OCI-LY1 (cell line): ENCODE results near the gene NOX5.

ENCODE experiments used
- H2AFZ ChIP-seq: fragments of 200-600 bp; sonication (generic), shearing (Covaris generic); 2 replicates; pipeline ENCODE4 v1.6.0; 2014; ENCODE audit warnings: antibody characterized with exemption, mild to moderate bottlenecking, low read length
- H3F3A ChIP-seq: fragments of 200-600 bp; sonication (generic), shearing (Covaris generic); 2 replicates; pipeline ENCODE4 v1.6.0; 2014; ENCODE audit warnings: mild to moderate bottlenecking, antibody characterized with exemption, low read length, moderate library complexity; ENCODE audit not compliant: insufficient read depth
- H3K27ac ChIP-seq: fragments of 200-600 bp; sonication (generic); 2 replicates; pipeline ENCODE4 v1.5.1; 2014; ENCODE audit warnings: low read length, mixed run types, mild to moderate bottlenecking, low read depth; ENCODE audit not compliant: poor library complexity, severe bottlenecking
- H3K27me3 ChIP-seq: fragments of 200-600 bp; sonication (generic); 2 replicates; pipeline ENCODE4 v1.6.0; 2014; ENCODE audit warnings: antibody characterized with exemption, mild to moderate bottlenecking, low read length, moderate library complexity; ENCODE audit not compliant: insufficient read depth
- H3K36me3 ChIP-seq: fragments of 200-600 bp; sonication (generic); 2 replicates; pipeline ENCODE4 v1.6.1; 2014; ENCODE audit warnings: mild to moderate bottlenecking, antibody characterized with exemption, low read length, moderate library complexity, mixed read lengths; ENCODE audit not compliant: insufficient read depth
- H3K4me1 ChIP-seq: fragments of 200-600 bp; sonication (generic); 2 replicates; pipeline ENCODE4 v1.5.1; 2014; ENCODE audit warnings: mild to moderate bottlenecking, low read length, moderate library complexity; ENCODE audit not compliant: insufficient read depth, severe bottlenecking
- H3K4me2 ChIP-seq: fragments of 200-600 bp; sonication (generic), shearing (Covaris generic); 2 replicates; pipeline ENCODE4 v1.6.1; 2014; ENCODE audit warnings: low read length
- H3K4me3 ChIP-seq: fragments of 200-600 bp; sonication (generic); 2 replicates; pipeline ENCODE4 v1.5.1; 2014; ENCODE audit warnings: low read length, low read depth, mild to moderate bottlenecking, mixed read lengths; ENCODE audit not compliant: poor library complexity, severe bottlenecking
- H3K79me2 ChIP-seq: fragments of 200-600 bp; shearing (Covaris generic); 2 replicates; pipeline ENCODE4 v1.6.1; 2016; ENCODE audit warnings: mixed run types, low read length, mixed read lengths; ENCODE audit not compliant: insufficient read depth
- H3K9ac ChIP-seq: fragments of 200-600 bp; sonication (generic), shearing (Covaris generic); 2 replicates; pipeline ENCODE4 v1.6.1; 2014; ENCODE audit warnings: mild to moderate bottlenecking, low read length, mixed read lengths
- H3K9me2 ChIP-seq: fragments of 200-600 bp; sonication (generic), shearing (Covaris generic); 2 replicates; pipeline ENCODE4 v1.6.1; 2014; ENCODE audit warnings: low read depth, mild to moderate bottlenecking, low read length, mixed read lengths
- H3K9me3 ChIP-seq: fragments of 200-600 bp; shearing (Covaris generic); 2 replicates; pipeline ENCODE4 v1.6.1; 2014; ENCODE audit warnings: low read length, mixed read lengths
- H4K20me1 ChIP-seq: fragments of 200-600 bp; sonication (generic), shearing (Covaris generic); 2 replicates; pipeline ENCODE4 v1.6.0; 2016; ENCODE audit warnings: mild to moderate bottlenecking, low read length; ENCODE audit not compliant: insufficient read depth
- CTCF ChIP-seq: fragments of 200-600 bp; sonication (generic), shearing (Covaris generic); IDR thresholded peaks from 2 replicates; pipeline ENCODE4 v1.5.1; 2017; ENCODE audit warnings: mild to moderate bottlenecking, antibody characterized with exemption, low read length, moderate library complexity, mixed read lengths
- EZH2 ChIP-seq: fragments of 200-600 bp; sonication (generic), shearing (Covaris generic); IDR thresholded peaks from 2 replicates; pipeline ENCODE4 v1.8.0; 2017; ENCODE audit warnings: borderline replicate concordance, mixed run types, mild to moderate bottlenecking, antibody characterized with exemption, low read length, moderate library complexity, mixed read lengths

The NOX5 gene

GRCh38 chr15:68984586-68984985 is 29.9 kb upstream of the NOX5 start:
- no peak overlapping the region for H3K4me3 ChIP-seq
- H3K4me1 ChIP-seq, result no peaks in the 10 kb centered on the region
- no peaks in the 10 kb centered on the region for H3K9me2 ChIP-seq
- H3K9me3 ChIP-seq, result no peaks in the 10 kb centered on the region
- H3F3A ChIP-seq, result no peaks in the 10 kb centered on the region
- no peak overlapping the region for H3K4me2 ChIP-seq
- H2AFZ ChIP-seq, result no peak overlapping the region
- TF ChIP-seq CTCF, result no peak
- TF ChIP-seq EZH2, result no peak
- H4K20me1 ChIP-seq, result no peaks in the 10 kb centered on the region
- H3K9ac ChIP-seq, result no peak overlapping the region
- no peak overlapping the region for H3K27ac ChIP-seq
- peaks cover 4% of the 10 kb centered on the region; the same call in 1 of the 2 replicates for H3K27me3 ChIP-seq
- no peaks in the 10 kb centered on the region for H3K36me3 ChIP-seq
- H3K79me2 ChIP-seq, result no peaks in the 10 kb centered on the region

GRCh38 chr15:68985361-68985891 is 29.1 kb upstream of the NOX5 start:
- no peak overlapping the region for H3K4me2 ChIP-seq
- no peak overlapping the region for H3K4me3 ChIP-seq
- H3F3A ChIP-seq, result no peaks in the 10 kb centered on the region
- TF ChIP-seq EZH2 (no peak), CTCF (no peak)
- H3K36me3 ChIP-seq, result no peaks in the 10 kb centered on the region
- H2AFZ ChIP-seq, result no peak overlapping the region
- H4K20me1 ChIP-seq, result no peaks in the 10 kb centered on the region
- H3K9me3 ChIP-seq, result no peaks in the 10 kb centered on the region
- no peaks in the 10 kb centered on the region for H3K79me2 ChIP-seq
- no peak overlapping the region for H3K27ac ChIP-seq
- H3K9me2 ChIP-seq, result no peaks in the 10 kb centered on the region
- H3K9ac ChIP-seq, result no peak overlapping the region
- H3K27me3 ChIP-seq, result peaks cover 4% of the 10 kb centered on the region; the same call in 1 of the 2 replicates
- no peaks in the 10 kb centered on the region for H3K4me1 ChIP-seq

- peaks cover 4% of the 10 kb centered on the region; the same call in 1 of the 2 replicates for H3K27me3 ChIP-seq
- H3F3A ChIP-seq, result no peaks in the 10 kb centered on the region
- no peaks in the 10 kb centered on the region for H3K4me1 ChIP-seq
- H3K9me3 ChIP-seq, result no peaks in the 10 kb centered on the region
- no peak overlapping the region for H3K27ac ChIP-seq
- H3K79me2 ChIP-seq, result no peaks in the 10 kb centered on the region
- no peaks in the 10 kb centered on the region for H3K9me2 ChIP-seq
- H3K9ac ChIP-seq, result no peak overlapping the region
- H3K4me2 ChIP-seq, result no peak overlapping the region
- H3K36me3 ChIP-seq, result no peaks in the 10 kb centered on the region
- no peak overlapping the region for H3K4me3 ChIP-seq
- no peak for TF ChIP-seq EZH2
- TF ChIP-seq CTCF, result no peak
- no peak overlapping the region for H2AFZ ChIP-seq
- H4K20me1 ChIP-seq, result no peaks in the 10 kb centered on the region
Observed at GRCh38 chr15:68986322-68986721, 28.2 kb upstream of the NOX5 start.
